ENCODE measurements around the gene POLR1E. TPM values are rescaled to one million over a fixed set of nuclear protein-coding genes. Genes with fewer than 3 reads are reported as not detected.

POLR1E gene
- total RNA-seq, 1 donor from 2014 or later: 16.6 TPM

GRCh38 chr9:37491939-37492338, 6.2 kb downstream of the POLR1E start:
- Histone ChIP-seq H3K4me3 (no peak overlapping the region), H3K36me3 (peaks cover 78% of the 10 kb centered on the region), H3K27ac (no peak overlapping the region), H3K4me1 (peaks cover 9% of the 10 kb centered on the region), H3K27me3 (no peaks in the 10 kb centered on the region), H3K9me3 (no peaks in the 10 kb centered on the region)
- no peak for TF ChIP-seq CTCF (IDR thresholded peaks at IDR 0.05)
- ATAC-seq (no peak), DNase-seq (no peak)
- intact Hi-C loops (cut with DNase I): no loop called here

- H3K27ac ChIP-seq: no peak overlapping the region
- ATAC-seq (no peak), DNase-seq (no peak)
- intact Hi-C loops (cut with DNase I): no loop called here
- no peaks in the 10 kb centered on the region for H3K9me3 ChIP-seq
- H3K27me3 ChIP-seq: no peaks in the 10 kb centered on the region
- peaks cover 93% of the 10 kb centered on the region for H3K36me3 ChIP-seq
- no peaks in the 10 kb centered on the region for H3K4me1 ChIP-seq
- no peak for TF ChIP-seq CTCF (IDR thresholded peaks at IDR 0.05)
- H3K4me3 ChIP-seq: no peak overlapping the region
Measured at GRCh38 chr9:37495571-37495970, 9.8 kb downstream of the POLR1E start.

GRCh38 chr9:37496020-37496419, 10.3 kb downstream of the POLR1E start:
- H3K4me3 ChIP-seq: no peak overlapping the region
- no peaks in the 10 kb centered on the region for H3K9me3 ChIP-seq
- DNase-seq: no peak
- no peaks in the 10 kb centered on the region for H3K4me1 ChIP-seq
- intact Hi-C loops (cut with DNase I): no loop called here
- H3K27ac ChIP-seq: no peak overlapping the region
- TF ChIP-seq CTCF (IDR thresholded peaks at IDR 0.05): no peak
- no peak for ATAC-seq
- no peaks in the 10 kb centered on the region for H3K27me3 ChIP-seq
- peaks cover 93% of the 10 kb centered on the region for H3K36me3 ChIP-seq

GRCh38 chr9:37497320-37497719, 11.6 kb downstream of the POLR1E start:
- no peak for TF ChIP-seq CTCF (IDR thresholded peaks at IDR 0.05)
- intact Hi-C loops (cut with DNase I): no loop called here
- Histone ChIP-seq H3K4me1 (no peaks in the 10 kb centered on the region), H3K27me3 (no peaks in the 10 kb centered on the region), H3K4me3 (no peak overlapping the region), H3K9me3 (no peaks in the 10 kb centered on the region), H3K36me3 (peaks cover 93% of the 10 kb centered on the region), H3K27ac (no peak overlapping the region)
- DNase-seq (no peak), ATAC-seq (no peak)

GRCh38 chr9:37498457-37498856, 12.7 kb downstream of the POLR1E start:
- H3K9me3 ChIP-seq: no peaks in the 10 kb centered on the region
- H3K27me3 ChIP-seq: no peaks in the 10 kb centered on the region
- intact Hi-C loops (cut with DNase I): no loop called here
- TF ChIP-seq CTCF (IDR thresholded peaks at IDR 0.05): no peak
- ATAC-seq (no peak), DNase-seq (no peak)
- H3K36me3 ChIP-seq: peaks cover 93% of the 10 kb centered on the region
- no peak overlapping the region for H3K27ac ChIP-seq
- H3K4me1 ChIP-seq: no peaks in the 10 kb centered on the region
- H3K4me3 ChIP-seq: no peak overlapping the region

GRCh38 chr9:37499297-37499696, 13.5 kb downstream of the POLR1E start:
- intact Hi-C loops (cut with DNase I): no loop called here
- H3K4me1 ChIP-seq: no peaks in the 10 kb centered on the region

More at GRCh38 chr9:37499297-37499696, 13.5 kb downstream of the POLR1E start:
- H3K36me3 ChIP-seq: peaks cover 93% of the 10 kb centered on the region
- H3K27me3 ChIP-seq: no peaks in the 10 kb centered on the region
- no peak for DNase-seq
- H3K27ac ChIP-seq: no peak overlapping the region
- no peaks in the 10 kb centered on the region for H3K9me3 ChIP-seq
- TF ChIP-seq CTCF (IDR thresholded peaks at IDR 0.05): no peak
- no peak overlapping the region for H3K4me3 ChIP-seq
- ATAC-seq: no peak

All from upper lobe of right lung (tissue), 1 donor.